Stimulated activated CD4-positive, alpha-beta T cell treated with anti-CD3 and anti-CD28 coated beads, Interleukin-15, amount 100 ng/mL, for 24 hours (primary cell): ENCODE results near the gene ARID3B.
"Not testable (repeated sequence)": the region's sequence is repeated elsewhere in the genome, so short reads cannot be mapped to it uniquely, and the experiment has no call there.

ENCODE experiments used
- DNase-seq: peaks from one replicate; pipeline ENCODE4 v3.0.0-alpha.2; 2020

Gene ARID3B, protein sequence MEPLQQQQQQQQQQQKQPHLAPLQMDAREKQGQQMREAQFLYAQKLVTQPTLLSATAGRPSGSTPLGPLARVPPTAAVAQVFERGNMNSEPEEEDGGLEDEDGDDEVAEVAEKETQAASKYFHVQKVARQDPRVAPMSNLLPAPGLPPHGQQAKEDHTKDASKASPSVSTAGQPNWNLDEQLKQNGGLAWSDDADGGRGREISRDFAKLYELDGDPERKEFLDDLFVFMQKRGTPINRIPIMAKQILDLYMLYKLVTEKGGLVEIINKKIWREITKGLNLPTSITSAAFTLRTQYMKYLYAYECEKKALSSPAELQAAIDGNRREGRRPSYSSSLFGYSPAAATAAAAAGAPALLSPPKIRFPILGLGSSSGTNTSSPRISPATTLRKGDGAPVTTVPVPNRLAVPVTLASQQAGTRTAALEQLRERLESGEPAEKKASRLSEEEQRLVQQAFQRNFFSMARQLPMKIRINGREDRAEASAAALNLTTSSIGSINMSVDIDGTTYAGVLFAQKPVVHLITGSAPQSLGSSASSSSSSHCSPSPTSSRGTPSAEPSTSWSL

GRCh38 chr15:74540761-74541493, at the start of gene ARID3B:
Gene ARID3B (plus strand): TSS chr15:74541220. CDS start chr15:74543937, 2,717 bp downstream.
- peak; percentile 98 for DNase-seq

DNA sequence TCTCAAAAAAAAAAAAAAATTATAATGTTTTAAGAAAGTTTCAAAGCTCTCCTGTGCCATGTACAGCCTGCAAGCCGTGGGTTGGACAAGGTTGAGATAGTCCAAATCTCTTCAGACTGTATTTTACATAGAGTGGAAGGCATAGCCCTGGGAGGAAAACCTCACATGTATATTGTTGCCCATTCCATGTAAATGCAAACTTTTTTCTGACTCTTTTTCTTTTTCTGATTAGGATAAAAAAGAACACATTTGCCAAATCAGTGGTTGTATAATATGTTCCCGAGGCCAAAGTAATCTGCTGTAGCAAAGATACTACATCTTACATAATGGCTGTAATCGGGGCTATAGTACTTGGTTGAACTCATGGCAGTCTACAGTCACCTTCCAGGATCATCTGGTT, 44.4 kb upstream of the ARID3B start:
- DNase-seq, result no peak

DNA sequence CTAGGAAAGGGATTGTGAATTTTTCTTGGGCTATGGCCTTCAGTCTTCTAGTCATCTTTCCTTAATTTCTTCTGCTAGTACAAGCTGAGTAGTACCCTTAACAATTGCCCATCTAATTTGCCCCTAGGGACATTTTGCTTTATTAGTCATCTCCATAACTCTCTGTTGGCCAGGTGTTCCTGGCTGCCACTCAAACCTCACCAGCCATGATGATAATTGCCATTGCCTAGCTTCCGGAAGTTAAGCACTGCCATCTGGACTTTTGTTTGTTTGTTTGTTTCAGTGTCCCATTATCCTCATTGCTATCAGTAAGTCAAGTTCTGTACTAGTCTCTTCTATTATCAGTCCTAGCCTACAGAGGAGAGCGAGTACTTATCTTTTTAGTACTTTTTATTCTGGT, 43.4 kb upstream of the ARID3B start:
- DNase-seq, result no peak

DNA sequence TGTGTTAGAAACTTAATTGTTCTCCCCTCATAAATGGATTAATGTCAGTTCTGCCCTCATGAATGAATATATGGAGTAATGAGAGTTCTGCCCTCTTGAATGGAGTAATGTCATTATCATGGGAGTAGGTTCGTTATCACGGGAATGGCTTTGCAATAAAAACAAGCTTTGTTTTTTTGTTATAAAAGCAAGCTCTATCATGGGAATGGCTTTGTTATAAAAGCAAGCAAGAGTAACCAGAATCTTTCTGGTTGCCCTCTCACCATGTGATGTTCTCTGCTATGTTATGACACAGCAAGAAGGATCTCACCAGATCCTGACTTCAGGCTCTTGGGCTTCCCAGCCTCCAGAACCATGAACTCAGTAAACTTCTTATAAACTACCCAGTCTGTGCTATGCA, 41.7 kb upstream of the ARID3B start:
- no peak for DNase-seq

GRCh38 chr15:74500401-74500800, 40.6 kb upstream of the ARID3B start:
- no peak for DNase-seq

DNA sequence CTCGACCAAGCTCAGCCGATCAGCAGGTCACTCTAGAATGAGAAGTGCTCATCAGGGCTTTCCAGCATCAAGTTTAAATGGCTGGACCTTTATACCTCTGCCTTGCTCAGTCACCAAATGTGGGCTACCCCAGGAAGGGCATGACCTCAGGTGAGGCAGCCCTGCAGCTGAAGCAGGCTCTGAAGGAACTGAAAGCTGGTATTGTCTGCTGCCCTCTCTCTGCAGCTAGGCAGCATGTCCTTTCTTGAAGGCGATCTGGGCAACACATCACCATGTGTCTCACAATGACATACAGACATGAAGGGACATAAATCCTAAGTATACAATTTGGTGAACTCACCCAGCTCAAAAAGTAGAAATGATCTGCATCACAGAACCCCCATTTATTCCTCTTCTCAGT, 38.7 kb upstream of the ARID3B start:
- DNase-seq, result no peak

GRCh38 chr15:74504418-74504817, 36.6 kb upstream of the ARID3B start:
- no peak for DNase-seq

GRCh38 chr15:74504836-74505235, 36.2 kb upstream of the ARID3B start:
- no peak for DNase-seq

DNA sequence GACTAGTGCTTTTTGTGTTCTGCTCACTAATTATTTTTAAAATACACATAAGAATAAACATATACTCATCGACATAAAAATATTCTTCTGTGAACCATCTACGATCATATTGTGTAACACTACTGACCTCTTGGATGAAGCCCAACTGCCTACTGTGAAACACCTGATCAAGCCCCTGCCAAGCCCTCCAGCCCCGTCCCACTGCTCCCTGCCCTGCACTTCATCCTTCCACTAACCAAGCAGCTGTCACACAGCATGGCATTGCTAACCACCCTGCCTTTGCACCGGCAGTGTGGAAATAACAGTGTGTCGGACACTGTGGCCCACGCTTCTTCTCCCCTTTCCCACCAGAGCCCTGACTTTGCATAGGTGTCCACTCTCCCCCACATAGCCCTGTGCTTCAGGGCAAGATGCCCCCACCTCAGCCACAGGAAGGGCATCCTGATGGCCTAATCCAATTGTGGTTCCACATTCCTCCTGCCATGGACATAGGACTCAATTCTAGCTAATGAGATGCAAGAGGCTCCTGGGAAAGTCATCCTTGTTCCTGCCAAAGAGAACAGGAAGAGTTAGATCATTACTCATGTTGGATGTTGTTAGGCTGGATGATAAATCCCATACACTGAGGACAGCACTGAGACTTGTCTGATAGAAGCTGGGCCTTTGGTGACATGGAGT, 35.0 kb upstream of the ARID3B start:
- no peak for DNase-seq

- no peak for DNase-seq
Measured at GRCh38 chr15:74506515-74506840, 34.5 kb upstream of the ARID3B start.

DNA sequence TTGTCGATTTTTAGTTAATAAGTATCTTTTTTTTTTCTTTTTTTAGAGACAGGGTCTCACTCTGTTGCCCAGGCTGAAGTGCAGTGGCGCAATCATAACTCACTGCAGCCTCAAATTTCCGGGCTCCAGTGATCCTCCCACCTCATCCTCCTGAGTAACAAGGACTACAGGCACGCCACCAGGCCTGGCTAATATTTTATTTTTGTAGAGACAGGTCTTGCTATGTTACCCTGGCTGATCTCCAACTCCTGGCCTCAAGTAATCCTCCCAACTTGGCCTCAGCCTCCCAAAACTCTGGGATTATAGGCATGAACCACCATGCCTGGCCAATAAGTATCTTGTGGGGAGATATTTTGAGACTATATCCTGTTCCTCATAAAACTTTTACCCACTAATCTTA, 29.4 kb upstream of the ARID3B start:
- no peak for DNase-seq

- DNase-seq, result not testable (repeated sequence)
Measured at GRCh38 chr15:74514059-74514458, 27.0 kb upstream of the ARID3B start.

- DNase-seq, result no peak
Measured at GRCh38 chr15:74517096-74517495, 23.9 kb upstream of the ARID3B start.

GRCh38 chr15:74519311-74519710, 21.7 kb upstream of the ARID3B start:
- DNase-seq, result no peak

DNA sequence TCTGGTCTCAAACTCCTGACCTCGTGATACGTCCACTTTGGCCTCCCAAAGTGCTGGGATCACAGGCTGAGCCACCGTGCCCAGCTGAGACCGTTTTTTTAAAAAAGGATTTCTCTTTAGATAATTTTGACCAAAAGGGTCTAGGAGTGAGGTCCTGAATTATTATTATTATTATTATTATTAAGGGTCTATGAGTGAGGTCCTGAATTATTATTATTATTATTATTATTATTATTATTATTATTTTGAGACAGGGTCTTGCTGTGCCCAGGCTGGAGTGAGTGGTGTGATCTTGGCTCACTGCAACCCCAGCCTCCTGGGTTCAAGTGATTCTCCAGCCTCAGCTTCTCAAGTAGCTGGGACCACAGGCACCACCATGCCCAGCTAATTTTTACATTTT, 20.6 kb upstream of the ARID3B start:
- DNase-seq, result no peak

DNA sequence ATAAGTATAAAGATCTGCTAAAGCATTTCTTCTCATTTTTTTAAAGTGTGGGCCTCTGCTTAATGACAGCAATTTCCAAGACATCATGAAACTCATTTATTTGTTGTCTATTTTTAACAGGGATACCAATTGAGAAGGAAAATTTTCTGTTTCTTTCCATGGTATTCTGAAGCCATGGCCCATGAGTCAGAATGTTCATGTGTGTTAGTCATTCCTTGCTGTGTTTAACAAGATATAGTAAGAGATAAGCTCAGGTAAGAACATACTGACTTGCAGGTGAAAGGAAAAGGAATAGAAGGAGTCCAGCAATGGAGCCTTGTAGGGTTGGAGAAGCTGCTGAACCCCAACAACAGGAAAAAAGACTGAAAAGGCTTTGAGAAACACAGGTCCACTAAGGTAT, 17.0 kb upstream of the ARID3B start:
- no peak for DNase-seq

DNA sequence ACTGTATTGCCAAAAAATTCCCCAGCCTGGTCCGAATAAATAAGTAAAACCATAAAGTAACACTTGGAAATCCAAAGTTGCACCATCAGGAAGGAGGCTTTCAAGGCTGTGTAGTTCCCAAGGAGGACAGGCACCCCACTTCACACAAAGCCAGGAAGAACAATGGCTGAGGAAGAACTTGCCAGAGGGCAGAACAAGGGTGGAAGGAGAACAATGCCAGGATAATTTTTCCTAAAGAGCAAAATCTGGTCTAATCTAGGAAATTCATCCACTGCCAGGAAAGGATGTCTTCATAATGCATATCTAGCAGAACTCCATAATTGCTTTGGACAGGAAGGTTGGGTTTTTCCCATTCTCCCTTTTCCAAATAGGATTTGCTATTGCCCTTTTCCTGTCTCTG, 15.7 kb upstream of the ARID3B start:
- DNase-seq, result no peak

DNA sequence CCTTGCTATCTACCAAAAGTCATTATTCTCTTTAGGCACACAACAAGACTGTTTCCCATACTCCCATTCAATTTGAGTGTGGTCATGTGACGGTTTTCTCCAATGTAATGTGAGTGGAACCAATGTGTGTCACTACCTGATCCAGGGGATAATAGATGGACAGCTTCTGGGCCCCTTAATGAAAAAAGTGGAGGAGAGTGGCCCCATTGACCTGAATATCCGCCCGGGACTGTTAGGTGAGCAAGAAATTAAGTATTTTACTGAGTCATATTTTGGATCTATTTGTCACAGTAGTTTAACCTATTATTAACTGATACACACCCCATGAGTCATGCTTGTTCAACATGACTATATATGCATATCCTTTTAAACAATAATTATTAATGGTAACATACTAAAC, 15.1 kb upstream of the ARID3B start:
- DNase-seq, result no peak

GRCh38 chr15:74528876-74529275, 12.1 kb upstream of the ARID3B start:
- DNase-seq, result no peak

DNA sequence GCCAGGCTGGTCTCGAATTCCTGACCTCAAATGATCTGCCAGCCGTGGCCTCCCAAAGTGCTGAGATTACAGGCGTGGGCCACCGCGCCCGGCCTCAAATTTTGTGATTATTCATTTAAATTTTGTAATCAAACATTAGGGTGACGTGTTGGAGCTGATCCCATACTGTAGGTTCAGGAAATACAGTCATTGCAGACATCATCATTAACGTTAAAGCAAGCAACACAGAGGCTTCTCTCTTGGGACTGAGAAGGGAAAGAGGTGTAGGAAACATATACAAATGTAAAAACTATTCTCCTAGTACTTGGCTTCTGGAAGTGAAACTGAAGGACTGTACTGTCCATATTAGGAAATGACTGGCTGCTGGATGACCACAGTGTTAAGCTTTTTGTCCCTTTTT, 11.1 kb upstream of the ARID3B start:
- no peak for DNase-seq

DNA sequence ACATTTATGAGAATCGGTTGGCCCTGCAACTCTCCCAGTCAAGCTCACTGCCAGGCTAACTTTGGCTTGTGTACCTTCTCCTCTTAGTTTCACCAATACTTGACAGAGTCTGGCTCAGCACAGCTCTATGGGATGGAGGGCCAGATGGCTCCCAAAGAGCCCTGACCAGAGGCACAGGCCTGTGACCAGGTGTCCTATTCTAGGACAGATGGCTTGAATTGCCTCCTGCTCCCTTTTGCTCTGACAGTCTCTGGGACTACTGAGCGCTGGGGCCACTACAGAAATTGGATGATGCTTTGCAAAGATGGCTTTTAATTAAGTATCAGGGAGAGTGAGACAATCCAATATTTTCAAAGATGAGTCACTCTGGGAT, 10.3 kb upstream of the ARID3B start:
- DNase-seq, result no peak

- no peak for DNase-seq
Measured at GRCh38 chr15:74531144-74531811, 9.7 kb upstream of the ARID3B start.

DNA sequence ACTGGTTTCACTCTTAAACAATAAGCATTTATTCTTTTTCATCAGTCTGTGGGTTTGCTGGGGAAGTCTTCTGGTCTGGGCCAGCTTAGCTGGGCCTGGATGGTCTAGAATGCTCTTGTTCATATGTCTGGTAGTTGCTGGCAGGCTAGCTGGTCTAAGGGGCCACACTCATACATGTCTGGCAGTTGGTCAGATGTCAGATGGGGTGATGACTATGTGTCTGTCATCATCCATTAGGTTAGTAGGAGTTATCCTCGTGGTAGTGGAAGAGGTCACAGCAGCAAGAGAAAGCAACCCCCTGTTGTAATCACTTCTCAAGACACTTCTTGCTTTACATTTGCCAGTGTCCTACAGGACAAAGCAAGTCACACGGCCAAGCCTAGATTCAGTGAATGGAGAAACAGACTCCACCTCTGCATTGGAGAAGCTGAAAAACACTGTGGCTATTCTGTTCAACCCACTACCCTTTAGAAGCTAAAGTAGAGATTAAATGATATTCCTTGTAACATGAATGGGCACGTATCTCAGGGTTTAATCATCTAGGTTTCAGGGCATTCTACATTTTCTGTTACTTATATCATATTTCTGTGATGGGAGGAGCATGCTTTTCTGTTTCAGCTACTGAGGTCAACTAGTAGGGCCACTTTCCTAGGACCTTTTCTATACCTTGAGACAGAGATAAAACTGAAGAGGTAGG, 5.5 kb upstream of the ARID3B start:
- no peak for DNase-seq
